ENCODE data around the gene ATP2B2.

The ATP2B2 gene

GRCh38 chr3:10359761-10360161 is 145.6 kb downstream of the ATP2B2 start:
- DNase-seq (ENCODE audit: low read depth) = no peak

- no peak for DNase-seq (ENCODE audit: low read depth)
These were observed 146.9 kb downstream of the ATP2B2 start for GRCh38 chr3:10358309-10358980.

GRCh38 chr3:10357592-10358308 is 147.6 kb downstream of the ATP2B2 start:
- no peak for DNase-seq (ENCODE audit: low read depth)

GRCh38 chr3:10357095-10357494 is 148.3 kb downstream of the ATP2B2 start:
- no peak for DNase-seq (ENCODE audit: low read depth)

- DNase-seq (ENCODE audit: low read depth) = no peak
These were observed 148.9 kb downstream of the ATP2B2 start for GRCh38 chr3:10356461-10356981.

- DNase-seq (ENCODE audit: low read depth) = no peak
These were observed 150.9 kb downstream of the ATP2B2 start for GRCh38 chr3:10354361-10355015.

GRCh38 chr3:10353661-10354360 is 151.6 kb downstream of the ATP2B2 start:
- no peak for DNase-seq (ENCODE audit: low read depth)

- no peak for DNase-seq (ENCODE audit: low read depth)
These were observed 152.2 kb downstream of the ATP2B2 start for GRCh38 chr3:10353160-10353559.

GRCh38 chr3:10352146-10352911 is 153.1 kb downstream of the ATP2B2 start:
- DNase-seq (ENCODE audit: low read depth) = no peak

GRCh38 chr3:10351013-10351735 is 154.2 kb downstream of the ATP2B2 start:
- no peak for DNase-seq (ENCODE audit: low read depth)

- DNase-seq (ENCODE audit: low read depth) = no peak
These were observed 154.9 kb downstream of the ATP2B2 start for GRCh38 chr3:10350324-10350985.

GRCh38 chr3:10349801-10350200 is 155.6 kb downstream of the ATP2B2 start:
- DNase-seq (ENCODE audit: low read depth) = no peak

- DNase-seq (ENCODE audit: low read depth) = no peak
These were observed 157.0 kb downstream of the ATP2B2 start for GRCh38 chr3:10348404-10348721.

GRCh38 chr3:10347648-10348403 is 157.6 kb downstream of the ATP2B2 start:
- DNase-seq (ENCODE audit: low read depth) = no peak

- DNase-seq (ENCODE audit: low read depth) = no peak
These were observed 159.5 kb downstream of the ATP2B2 start for GRCh38 chr3:10345911-10346310.

GRCh38 chr3:10344944-10345575 is 160.3 kb downstream of the ATP2B2 start:
- DNase-seq (ENCODE audit: low read depth) = no peak

GRCh38 chr3:10344147-10344943 is 161.0 kb downstream of the ATP2B2 start:
- peak; percentile 35 for DNase-seq (ENCODE audit: low read depth)

GRCh38 chr3:10343526-10343925 is 161.9 kb downstream of the ATP2B2 start:
- DNase-seq (ENCODE audit: low read depth) = no peak
